PC-3 (cell line): ENCODE data around the gene ANKRD10.

Experiments
- CTCF ChIP-seq: fragments of 300-600 bp; sonication (generic); conservative IDR thresholded peaks from 2 replicates; pipeline ENCODE4 v1.5.1; 2017; ENCODE audit warnings: antibody characterized with exemption, low read depth, mild to moderate bottlenecking, low read length
- EZH2 ChIP-seq: fragments of 300-600 bp; sonication (generic); IDR thresholded peaks from one replicate; pipeline ENCODE4 v1.6.1; 2017; ENCODE audit warnings: antibody characterized with exemption, mild to moderate bottlenecking, low read length; ENCODE audit not compliant: unreplicated experiment
- EZH2phosphoT487 ChIP-seq: fragments of 300-600 bp; sonication (generic); IDR thresholded peaks from 2 replicates; pipeline ENCODE4 v1.6.1; 2018; ENCODE audit warnings: mild to moderate bottlenecking, antibody characterized with exemption, low read length, borderline replicate concordance

- TF ChIP-seq EZH2 (no peak), CTCF (no peak), EZH2phosphoT487 (no peak)
Observed at GRCh38 chr13:110886870-110887596, 27.8 kb downstream of the ANKRD10 start.
